Gastrocnemius medialis (tissue), 4 donors: ENCODE measurements around the gene FUT7. TPM values are rescaled to one million over a fixed set of nuclear protein-coding genes. Genes with fewer than 3 reads are reported as not detected.

Source experiments
- ATAC-seq, 2 donors: fragments of 150-250 bp; one replicate each; pipeline ENCODE4 v1.9.1; 2016
- DNase-seq, 2 donors: peaks; one replicate each; pipeline ENCODE4 v3.0.0-alpha.2; 2019
- H3K27ac ChIP-seq, 4 donors: fragments of 200-600 bp; sonication (generic); 1 replicate in 1 of 4; 2 replicates in 3 of 4; pipeline ENCODE4 v1.5.1; 2016 to 2018; ENCODE audit warnings: mild to moderate bottlenecking in 2 of 4, moderate library complexity in 1 of 4
- H3K27me3 ChIP-seq, 3 donors: fragments of 200-600 bp; sonication (generic) in 2 of 3; 1 replicate in 1 of 3; 2 replicates in 2 of 3; pipeline versions ENCODE4 v1.5.1 to v1.6.0; 2016 to 2019; ENCODE audit warnings: mild to moderate bottlenecking in 1 of 3, moderate library complexity in 1 of 3
- H3K36me3 ChIP-seq, 2 donors: fragments of 200-600 bp; sonication (generic) in 1 of 2; one replicate each; pipeline ENCODE4 v1.5.1; 2017 to 2018
- H3K4me1 ChIP-seq, 2 donors: fragments of 200-600 bp; sonication (generic) in 1 of 2; one replicate each; pipeline ENCODE4 v1.5.1; 2016 to 2017; ENCODE audit warnings: mild to moderate bottlenecking in 2 of 2
- H3K4me3 ChIP-seq, 4 donors: fragments of 200-600 bp; sonication (generic) in 3 of 4; 1 replicate in 1 of 4; 2 replicates in 3 of 4; pipeline ENCODE4 v1.5.1; 2016 to 2019; ENCODE audit warnings: mild to moderate bottlenecking in 2 of 4
- H3K9me3 ChIP-seq, 3 donors: fragments of 200-600 bp; sonication (generic) in 2 of 3; 1 replicate in 1 of 3; 2 replicates in 2 of 3; pipeline ENCODE4 v1.5.1; 2016 to 2019
- CTCF ChIP-seq, 5 experiments: fragments of 450-650 bp in 3 of 5; fragments of 200-600 bp in 2 of 5; sonication (generic) in 2 of 5; IDR thresholded peaks in 4 of 5; conservative IDR thresholded peaks in 1 of 5; 1 replicate in 4 of 5; 2 replicates in 1 of 5; pipeline ENCODE4 v1.5.1; 2016 to 2019; ENCODE audit warnings: antibody characterized with exemption in 5 of 5, mild to moderate bottlenecking in 3 of 5, moderate library complexity in 3 of 5
- POLR2A ChIP-seq, 2 donors: fragments of 450-650 bp; IDR thresholded peaks; one replicate each; pipeline ENCODE4 v1.6.1; 2017; ENCODE audit warnings: antibody characterized with exemption in 2 of 2, mild to moderate bottlenecking in 2 of 2, moderate library complexity in 2 of 2
- in situ Hi-C, 4 donors: fragments of 200-750 bp; cut with MboI; loops; one replicate each; pipeline versions ENCODE4 v1.15.0 to v1.8.0; 2017; ENCODE audit warnings: low sequenced_read_pairs in 4 of 4
- intact Hi-C: fragments of 100-400 bp; cut with DNase I; formaldehyde crosslinking; loops from one replicate; pipeline ENCODE4 v1.15.1; 2023; ENCODE audit warnings: low total_unique reads
- total RNA-seq, 4 donors: library from RNA; depleted of rRNA; stranded (reverse); fragments of >200 nt; gene quantifications; one replicate each; pipeline versions ENCODE4 v1.1.0 to v1.2.3, GENCODE V29; 2016

FUT7 gene
- total RNA-seq, 4 donors from 2014 or later = not detected

GRCh38 chr9:137021568-137021978 lies 10.3 kb downstream of the FUT7 start:
- Histone ChIP-seq H3K4me1 (peaks cover under 1 to 3% of the 10 kb centered on the region in 2 donors), H3K9me3 (no peaks in the 10 kb centered on the region), H3K36me3 (peaks cover 0 to 18% of the 10 kb centered on the region in 2 donors), H3K27me3 (no peaks in the 10 kb centered on the region), H3K27ac (no peak overlapping the region), H3K4me3 (no peak overlapping the region)
- TF ChIP-seq CTCF (IDR thresholded peaks at IDR 0.05 in 4 of 5, conservative IDR thresholded peaks at IDR 0.05 in 1 of 5) (no peak), POLR2A (IDR thresholded peaks at IDR 0.05) (no peak)
- ATAC-seq (no peak), DNase-seq (no peak)
- in situ Hi-C loops (no loop called here), intact Hi-C loops (no loop called here)

- no peaks in the 10 kb centered on the region for H3K4me1 ChIP-seq
- in situ Hi-C loops (no loop called here), intact Hi-C loops (no loop called here)
- no peaks in the 10 kb centered on the region for H3K9me3 ChIP-seq
- H3K4me3 ChIP-seq = no peak overlapping the region
- H3K27ac ChIP-seq = no peak overlapping the region
- no peak for TF ChIP-seq POLR2A (IDR thresholded peaks at IDR 0.05)
- no peak for TF ChIP-seq CTCF (IDR thresholded peaks at IDR 0.05 in 4 of 5, conservative IDR thresholded peaks at IDR 0.05 in 1 of 5)
- peaks cover 0 to 22% of the 10 kb centered on the region in 2 donors for H3K36me3 ChIP-seq
- DNase-seq (no peak), ATAC-seq (no peak)
- no peaks in the 10 kb centered on the region for H3K27me3 ChIP-seq
Observed at GRCh38 chr9:137020771-137021567, 10.9 kb downstream of the FUT7 start.

GRCh38 chr9:137019891-137020683 lies 11.8 kb downstream of the FUT7 start:
- Histone ChIP-seq H3K4me1 (no peaks in the 10 kb centered on the region), H3K9me3 (no peaks in the 10 kb centered on the region), H3K4me3 (no peak overlapping the region), H3K36me3 (peaks cover 0 to 31% of the 10 kb centered on the region in 2 donors), H3K27me3 (no peaks in the 10 kb centered on the region), H3K27ac (no peak overlapping the region)
- DNase-seq = no peak
- no peak for ATAC-seq
- intact Hi-C loops = no loop called here
- no peak for TF ChIP-seq CTCF (IDR thresholded peaks at IDR 0.05 in 4 of 5, conservative IDR thresholded peaks at IDR 0.05 in 1 of 5)
- TF ChIP-seq POLR2A (IDR thresholded peaks at IDR 0.05) = no peak
- in situ Hi-C loops = no loop called here

- intact Hi-C loops = no loop called here
- ATAC-seq (no peak), DNase-seq (no peak)
- Histone ChIP-seq H3K9me3 (no peaks in the 10 kb centered on the region), H3K4me3 (no peak overlapping the region), H3K27ac (no peak overlapping the region), H3K4me1 (no peaks in the 10 kb centered on the region), H3K27me3 (no peaks in the 10 kb centered on the region), H3K36me3 (peaks cover 0 to 40% of the 10 kb centered on the region in 2 donors)
- in situ Hi-C loops = no loop called here
- TF ChIP-seq CTCF (IDR thresholded peaks at IDR 0.05 in 4 of 5, conservative IDR thresholded peaks at IDR 0.05 in 1 of 5) (no peak), POLR2A (IDR thresholded peaks at IDR 0.05) (no peak)
Observed at GRCh38 chr9:137018761-137019559, 12.9 kb downstream of the FUT7 start.
